CD14-positive monocyte (primary cell): ENCODE results near the gene PROZ. TPM values are rescaled to one million over a fixed set of nuclear protein-coding genes. Genes with fewer than 3 reads are reported as not detected.

ENCODE experiments used
- DNase-seq, 3 donors: peaks; one replicate each; pipeline ENCODE4 v3.0.0-alpha.2; 2011 to 2022
- H2AFZ ChIP-seq: 2 replicates; pipeline ENCODE4 v1.6.0; 2012; ENCODE audit warnings: mild to moderate bottlenecking, low read depth, low read length, inconsistent platforms; ENCODE audit not compliant: insufficient read depth, poor library complexity, severe bottlenecking
- H3K27ac ChIP-seq, 2 donors: 1 replicate in 1 of 2; 2 replicates in 1 of 2; pipeline ENCODE4 v1.5.1; 2012 to 2013; ENCODE audit warnings: low read length in 2 of 2, control low read depth in 1 of 2, inconsistent platforms in 1 of 2, low read depth in 1 of 2, mild to moderate bottlenecking in 1 of 2
- H3K27me3 ChIP-seq, 2 donors: one replicate each; pipeline versions ENCODE4 v1.6.0 to v1.6.1; 2011 to 2013; ENCODE audit warnings: low read length in 2 of 2; ENCODE audit not compliant: control insufficient read depth in 2 of 2, insufficient read depth in 2 of 2
- H3K36me3 ChIP-seq, 2 donors: replicated peaks in 1 of 2; 1 replicate in 1 of 2; 2 replicates in 1 of 2; pipeline versions ENCODE4 v1.5.1 to v1.6.1; 2012 to 2013; ENCODE audit warnings: low read length in 2 of 2, control low read depth in 1 of 2, inconsistent platforms in 1 of 2, mild to moderate bottlenecking in 1 of 2; ENCODE audit not compliant: insufficient read depth in 2 of 2, control insufficient read depth in 1 of 2
- H3K4me1 ChIP-seq, 2 donors: 1 replicate in 1 of 2; 2 replicates in 1 of 2; pipeline versions ENCODE4 v1.5.1 to v1.6.1; 2012 to 2013; ENCODE audit warnings: low read length in 2 of 2, control low read depth in 1 of 2, inconsistent platforms in 1 of 2, mild to moderate bottlenecking in 1 of 2, moderate library complexity in 1 of 2; ENCODE audit not compliant: insufficient read depth in 2 of 2, control insufficient read depth in 1 of 2
- H3K4me2 ChIP-seq: replicated peaks from 2 replicates; pipeline ENCODE3; 2012; ENCODE audit warnings: low read length, moderate library complexity, mild to moderate bottlenecking; ENCODE audit not compliant: poor library complexity, severe bottlenecking; ENCODE audit errors: extremely low read depth
- H3K4me3 ChIP-seq, 3 experiments: fragments of 200-600 bp in 1 of 3; sonication (generic) in 1 of 3; replicated peaks in 1 of 3; 1 replicate in 2 of 3; 2 replicates in 1 of 3; pipeline ENCODE4 v1.5.1; 2011 to 2013; ENCODE audit warnings: low read length in 3 of 3, mild to moderate bottlenecking in 3 of 3, control low read depth in 2 of 3, low read depth in 2 of 3, inconsistent platforms in 1 of 3, moderate library complexity in 1 of 3
- H3K79me2 ChIP-seq: 2 replicates; pipeline ENCODE4 v1.6.0; 2012; ENCODE audit warnings: mild to moderate bottlenecking, control low read depth, inconsistent platforms, low read length, moderate library complexity; ENCODE audit not compliant: insufficient read depth
- H3K9ac ChIP-seq: 2 replicates; pipeline ENCODE4 v1.6.0; 2017; ENCODE audit warnings: low read length, mild to moderate bottlenecking; ENCODE audit not compliant: insufficient read depth, poor library complexity, severe bottlenecking
- H3K9me3 ChIP-seq, 2 donors: replicated peaks in 1 of 2; 1 replicate in 1 of 2; 2 replicates in 1 of 2; pipeline versions ENCODE4 v1.5.1 to v1.6.1; 2012 to 2013; ENCODE audit warnings: low read length in 2 of 2, control low read depth in 1 of 2; ENCODE audit not compliant: control insufficient read depth in 1 of 2, insufficient read depth in 1 of 2
- H4K20me1 ChIP-seq: 2 replicates; pipeline ENCODE4 v1.6.0; 2012; ENCODE audit warnings: mild to moderate bottlenecking, low read length, control low read depth, moderate library complexity; ENCODE audit not compliant: insufficient read depth
- H3K27ac Mint-ChIP-seq, 7 donors: one replicate each; pipeline ENCODE4 v1.8.0; 2020; ENCODE audit warnings: mild to moderate bottlenecking in 7 of 7, mixed read lengths in 7 of 7, moderate library complexity in 6 of 7, inconsistent platforms in 2 of 7
- H3K27me3 Mint-ChIP-seq, 3 donors: one replicate each; pipeline ENCODE4 v1.8.0; 2021 to 2022; ENCODE audit warnings: low read depth in 3 of 3, mild to moderate bottlenecking in 3 of 3, mixed read lengths in 3 of 3, moderate library complexity in 3 of 3, inconsistent platforms in 1 of 3
- H3K36me3 Mint-ChIP-seq, 2 donors: one replicate each; pipeline ENCODE4 v1.8.0; 2020; ENCODE audit warnings: mixed read lengths in 2 of 2, inconsistent platforms in 1 of 2, mild to moderate bottlenecking in 1 of 2
- H3K4me1 Mint-ChIP-seq: one replicate; pipeline ENCODE4 v1.8.0; 2020; ENCODE audit warnings: mild to moderate bottlenecking, mixed read lengths
- H3K4me3 Mint-ChIP-seq, 2 donors: one replicate each; pipeline ENCODE4 v1.8.0; 2020; ENCODE audit warnings: mild to moderate bottlenecking in 2 of 2, mixed read lengths in 2 of 2, moderate library complexity in 1 of 2
- H3K9me3 Mint-ChIP-seq, 7 donors: one replicate each; pipeline ENCODE4 v1.8.0; 2020 to 2022; ENCODE audit warnings: mixed read lengths in 7 of 7, mild to moderate bottlenecking in 6 of 7, moderate library complexity in 6 of 7, inconsistent platforms in 2 of 7
- CTCF ChIP-seq: fragments of 200-600 bp; IDR thresholded peaks from one replicate; pipeline ENCODE4 v1.8.0; 2022; ENCODE audit warnings: antibody characterized with exemption, mild to moderate bottlenecking
- WGBS: methylation state at CpG from one replicate; pipeline ENCODE4 v1.1.5; 2013; ENCODE audit warnings: missing lambda C conversion rate; ENCODE audit not compliant: insufficient coverage; 5-methylcytosine and 5-hydroxymethylcytosine counted together
- intact Hi-C, 2 donors: fragments of 100-400 bp; cut with micrococcal nuclease; formaldehyde crosslinking; loops; one replicate each; pipeline versions ENCODE4 v1.15.0 to v1.15.1; 2023
- polyA plus RNA-seq, 3 donors: library from polyadenylated mRNA; depleted of rRNA in 1 of 3; unstranded in 2 of 3; stranded (reverse) in 1 of 3; fragments of 300-500 nt in 2 of 3; fragments of >200 nt in 1 of 3; fragmentation: Illumina TruSeq in 2 of 3; gene quantifications; 1 replicate in 2 of 3; 2 replicates in 1 of 3; pipeline ENCODE4 v1.2.3, GENCODE V29; 2012 to 2021

Gene PROZ
- polyA plus RNA-seq, 3 donors, result not detected

GRCh38 chr13:113129480-113129879, 29.0 kb upstream of the PROZ start:
- H3K79me2 ChIP-seq, result no peaks in the 10 kb centered on the region
- peaks cover 9 to 44% of the 10 kb centered on the region in 2 donors for H3K27me3 ChIP-seq
- Mint-ChIP-seq H3K27ac (peak overlapping the region in 1 of 7 donors; percentile 49), H3K27me3 (peaks cover 18 to 61% (median 49%) of the 10 kb centered on the region in 3 donors), H3K36me3 (no peaks in the 10 kb centered on the region), H3K4me1 (peaks cover 10% of the 10 kb centered on the region), H3K9me3 (peaks cover 5 to 19% (median 11%) of the 10 kb centered on the region in 7 donors), H3K4me3 (peak overlapping the region; percentile 65 to 79)
- DNase-seq, result no peak
- peak overlapping the region; percentile 32 for H3K4me2 ChIP-seq
- H3K9ac ChIP-seq, result peak overlapping the region; percentile 10
- intact Hi-C loops, result no loop called here
- no peak overlapping the region for H3K27ac ChIP-seq
- H4K20me1 ChIP-seq, result no peaks in the 10 kb centered on the region
- peaks cover 0 to 5% of the 10 kb centered on the region in 2 donors for H3K9me3 ChIP-seq
- 65% methylated on average over 27 of the region's 27 CpGs for WGBS
- no peak for TF ChIP-seq CTCF
- H2AFZ ChIP-seq, result peak overlapping the region; percentile 79
- H3K36me3 ChIP-seq, result no peaks in the 10 kb centered on the region
- H3K4me1 ChIP-seq, result peaks cover 4 to 9% of the 10 kb centered on the region in 2 donors
- H3K4me3 ChIP-seq, result peak overlapping the region in 2 of 3 experiments; percentile 31 to 61

DNA sequence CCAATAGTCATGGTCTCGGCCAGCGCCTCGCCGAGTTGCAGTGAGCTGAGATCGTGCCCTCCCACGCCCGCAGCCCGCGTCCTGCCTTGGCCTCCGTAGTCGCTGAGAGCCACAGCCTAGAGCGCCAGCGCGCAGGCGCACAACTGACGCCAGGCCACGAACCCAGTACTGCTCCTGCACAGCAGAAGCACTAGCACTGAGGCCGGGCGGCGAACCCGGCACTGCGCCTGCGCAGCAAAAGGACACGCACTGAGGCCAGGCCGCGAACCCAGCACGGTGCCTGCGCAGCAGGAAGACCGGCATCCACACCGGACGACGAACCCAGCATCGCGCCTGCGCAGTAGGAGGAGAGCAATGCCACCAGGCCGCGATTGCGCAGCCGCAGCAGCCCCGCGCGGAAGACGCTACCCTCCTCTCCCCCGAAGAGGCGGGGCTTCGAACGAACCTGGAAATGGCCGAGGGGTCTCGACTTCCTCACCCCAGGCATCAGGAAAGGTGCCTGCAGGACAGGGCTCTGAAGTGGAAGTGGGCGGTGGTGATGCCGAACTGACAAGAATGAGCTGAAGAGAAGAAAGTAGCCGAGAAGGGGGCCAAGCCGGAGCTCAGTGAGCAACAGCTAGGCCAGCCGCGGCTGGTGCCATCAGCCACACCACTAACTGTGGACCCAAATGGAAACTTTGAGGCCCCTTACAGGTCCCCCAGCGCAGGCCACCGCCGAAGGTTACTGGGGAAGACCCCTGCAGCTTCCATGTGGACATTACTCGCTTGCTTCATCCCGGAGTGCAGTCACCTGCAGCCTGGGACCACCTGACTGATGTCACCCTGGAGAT, 28.3 kb upstream of the PROZ start:
- H3K79me2 ChIP-seq, result no peaks in the 10 kb centered on the region
- no peak for TF ChIP-seq CTCF
- H3K27ac ChIP-seq, result no peak overlapping the region
- intact Hi-C loops, result no loop called here
- H3K4me2 ChIP-seq, result peak overlapping the region; percentile 32
- no peaks in the 10 kb centered on the region for H3K36me3 ChIP-seq
- H3K4me3 Mint-ChIP-seq, result peak overlapping the region; percentile 65 to 79
- H4K20me1 ChIP-seq, result no peaks in the 10 kb centered on the region
- peaks cover 5 to 20% (median 12%) of the 10 kb centered on the region in 7 donors for H3K9me3 Mint-ChIP-seq
- H3K9me3 ChIP-seq, result peaks cover 0 to 5% of the 10 kb centered on the region in 2 donors
- H3K27me3 Mint-ChIP-seq, result peaks cover 19 to 61% (median 49%) of the 10 kb centered on the region in 3 donors
- peaks cover 9 to 44% of the 10 kb centered on the region in 2 donors for H3K27me3 ChIP-seq
- peaks cover 10% of the 10 kb centered on the region for H3K4me1 Mint-ChIP-seq
- peak overlapping the region in 1 of 7 donors; percentile 2 for H3K27ac Mint-ChIP-seq
- 39% methylated on average over 54 of the region's 60 CpGs for WGBS
- H3K36me3 Mint-ChIP-seq, result no peaks in the 10 kb centered on the region
- H3K4me3 ChIP-seq, result peak overlapping the region; percentile 1 to 61 (median 31)
- peak overlapping the region; percentile 10 for H3K9ac ChIP-seq
- no peak for DNase-seq
- peak overlapping the region; percentile 79 for H2AFZ ChIP-seq
- H3K4me1 ChIP-seq, result peaks cover 4 to 9% of the 10 kb centered on the region in 2 donors
